ENCODE measurements around the gene COG3. TPM values are rescaled to one million over a fixed set of nuclear protein-coding genes. Genes with fewer than 3 reads are reported as not detected.

COG3 gene
- total RNA-seq, 1 donor from 2014 or later: 19.1 TPM

- Mint-ChIP-seq H3K36me3 (ENCODE audit: low read depth) (peaks cover 20% of the 10 kb centered on the region), H3K27ac (ENCODE audit: unreplicated experiment) (no peak overlapping the region), H3K9me3 (no peaks in the 10 kb centered on the region), H3K4me1 (peaks cover 6% of the 10 kb centered on the region), H3K4me3 (no peak overlapping the region), H3K27me3 (ENCODE audit: low read depth) (no peaks in the 10 kb centered on the region)
- no peak for DNase-seq (ENCODE audit: low read depth, low spot score)
- TF ChIP-seq, protein P1, sequence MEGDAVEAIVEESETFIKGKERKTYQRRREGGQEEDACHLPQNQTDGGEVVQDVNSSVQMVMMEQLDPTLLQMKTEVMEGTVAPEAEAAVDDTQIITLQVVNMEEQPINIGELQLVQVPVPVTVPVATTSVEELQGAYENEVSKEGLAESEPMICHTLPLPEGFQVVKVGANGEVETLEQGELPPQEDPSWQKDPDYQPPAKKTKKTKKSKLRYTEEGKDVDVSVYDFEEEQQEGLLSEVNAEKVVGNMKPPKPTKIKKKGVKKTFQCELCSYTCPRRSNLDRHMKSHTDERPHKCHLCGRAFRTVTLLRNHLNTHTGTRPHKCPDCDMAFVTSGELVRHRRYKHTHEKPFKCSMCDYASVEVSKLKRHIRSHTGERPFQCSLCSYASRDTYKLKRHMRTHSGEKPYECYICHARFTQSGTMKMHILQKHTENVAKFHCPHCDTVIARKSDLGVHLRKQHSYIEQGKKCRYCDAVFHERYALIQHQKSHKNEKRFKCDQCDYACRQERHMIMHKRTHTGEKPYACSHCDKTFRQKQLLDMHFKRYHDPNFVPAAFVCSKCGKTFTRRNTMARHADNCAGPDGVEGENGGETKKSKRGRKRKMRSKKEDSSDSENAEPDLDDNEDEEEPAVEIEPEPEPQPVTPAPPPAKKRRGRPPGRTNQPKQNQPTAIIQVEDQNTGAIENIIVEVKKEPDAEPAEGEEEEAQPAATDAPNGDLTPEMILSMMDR (conservative IDR thresholded peaks at IDR 0.05): no peak
Measured at GRCh38 chr13:45516757-45517156, 52.0 kb downstream of the COG3 start.

DNA sequence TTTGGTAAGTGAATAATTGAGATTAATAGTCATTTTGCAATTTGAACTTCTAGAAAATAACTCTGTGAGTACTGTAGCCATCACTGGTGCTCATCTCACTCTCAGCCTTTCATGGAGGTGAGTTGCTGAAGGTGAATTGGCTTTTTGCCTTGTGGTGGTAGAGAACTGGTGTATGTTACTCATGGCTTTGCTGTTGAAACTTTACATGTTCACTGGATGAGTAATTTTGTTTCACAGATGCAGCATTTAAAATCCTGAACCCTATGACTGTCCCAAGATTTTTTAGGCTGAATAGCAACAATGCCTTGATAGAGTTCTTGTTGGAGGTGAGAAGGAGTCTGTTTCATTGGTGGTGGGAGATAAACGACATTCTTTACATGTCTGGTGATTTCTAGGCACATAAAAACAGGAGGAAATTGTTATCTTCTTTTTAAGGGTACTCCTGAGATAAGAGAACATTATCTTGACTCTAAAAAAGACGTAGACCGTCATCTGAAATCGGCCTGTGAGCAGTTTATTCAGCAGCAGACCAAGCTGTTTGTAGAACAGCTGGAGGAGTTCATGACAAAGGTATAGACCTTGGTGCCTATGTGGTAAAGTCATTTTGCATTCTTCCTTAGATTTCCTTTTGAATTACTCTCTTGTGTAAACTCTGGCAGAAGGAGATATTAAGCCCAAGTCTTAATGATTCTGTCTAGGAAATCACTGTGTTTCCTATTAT, 53.9 kb downstream of the COG3 start:
- Mint-ChIP-seq H3K4me3 (no peak overlapping the region), H3K4me1 (peaks cover 15% of the 10 kb centered on the region), H3K27me3 (ENCODE audit: low read depth) (no peaks in the 10 kb centered on the region), H3K9me3 (no peaks in the 10 kb centered on the region), H3K27ac (ENCODE audit: unreplicated experiment) (no peak overlapping the region), H3K36me3 (ENCODE audit: low read depth) (peaks cover 20% of the 10 kb centered on the region)
- DNase-seq (ENCODE audit: low read depth, low spot score): no peak
- TF ChIP-seq, protein P1 (conservative IDR thresholded peaks at IDR 0.05): no peak

DNA sequence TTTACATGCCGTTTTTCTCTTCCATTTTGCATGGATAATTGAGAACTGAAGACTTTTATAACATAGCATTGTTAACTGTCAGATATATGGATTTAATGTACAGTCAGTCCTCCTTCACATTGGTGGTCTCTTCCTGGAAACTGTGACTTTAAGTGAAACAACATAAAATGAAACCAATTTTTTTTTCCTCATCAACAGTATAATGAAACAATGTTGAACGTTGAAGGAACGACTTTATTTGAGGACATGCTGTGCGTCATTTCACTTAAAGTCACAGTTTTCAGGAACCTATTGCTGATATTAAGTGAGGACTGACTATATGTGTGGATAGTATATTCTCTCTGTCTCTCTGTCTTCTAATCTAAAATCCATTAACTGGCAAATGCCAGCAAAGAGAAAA, 54.8 kb downstream of the COG3 start:
- H3K4me3 Mint-ChIP-seq: no peak overlapping the region
- H3K9me3 Mint-ChIP-seq: no peaks in the 10 kb centered on the region
- TF ChIP-seq, protein P1 (conservative IDR thresholded peaks at IDR 0.05): no peak
- no peak for DNase-seq (ENCODE audit: low read depth, low spot score)
- peaks cover 20% of the 10 kb centered on the region for H3K36me3 Mint-ChIP-seq (ENCODE audit: low read depth)
- H3K27me3 Mint-ChIP-seq (ENCODE audit: low read depth): no peaks in the 10 kb centered on the region
- peaks cover 18% of the 10 kb centered on the region for H3K4me1 Mint-ChIP-seq
- H3K27ac Mint-ChIP-seq (ENCODE audit: unreplicated experiment): no peak overlapping the region

DNA sequence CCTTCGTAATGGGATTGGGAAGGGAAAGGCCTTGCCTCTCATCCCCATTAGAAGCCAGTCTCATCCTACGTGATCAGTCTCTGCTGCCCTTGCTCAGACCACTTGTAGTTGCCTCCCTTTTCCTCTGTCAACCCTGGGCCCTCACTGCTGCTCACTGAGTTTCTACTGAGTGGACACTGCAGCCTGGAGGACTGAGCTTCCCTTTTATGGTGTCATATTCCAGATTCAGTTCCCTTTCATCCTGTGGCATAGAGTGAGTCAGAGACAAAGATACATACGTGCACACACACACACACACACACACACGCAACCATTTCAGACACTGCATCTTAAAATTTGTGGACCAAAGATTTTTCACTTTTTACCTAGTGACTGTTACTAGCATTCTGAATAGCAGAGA, 56.6 kb downstream of the COG3 start:
- Mint-ChIP-seq H3K36me3 (ENCODE audit: low read depth) (peaks cover 27% of the 10 kb centered on the region), H3K27ac (ENCODE audit: unreplicated experiment) (no peak overlapping the region), H3K4me3 (no peak overlapping the region), H3K9me3 (no peaks in the 10 kb centered on the region), H3K27me3 (ENCODE audit: low read depth) (no peaks in the 10 kb centered on the region), H3K4me1 (peaks cover 18% of the 10 kb centered on the region)
- TF ChIP-seq, protein P1 (conservative IDR thresholded peaks at IDR 0.05): no peak
- DNase-seq (ENCODE audit: low read depth, low spot score): no peak

DNA sequence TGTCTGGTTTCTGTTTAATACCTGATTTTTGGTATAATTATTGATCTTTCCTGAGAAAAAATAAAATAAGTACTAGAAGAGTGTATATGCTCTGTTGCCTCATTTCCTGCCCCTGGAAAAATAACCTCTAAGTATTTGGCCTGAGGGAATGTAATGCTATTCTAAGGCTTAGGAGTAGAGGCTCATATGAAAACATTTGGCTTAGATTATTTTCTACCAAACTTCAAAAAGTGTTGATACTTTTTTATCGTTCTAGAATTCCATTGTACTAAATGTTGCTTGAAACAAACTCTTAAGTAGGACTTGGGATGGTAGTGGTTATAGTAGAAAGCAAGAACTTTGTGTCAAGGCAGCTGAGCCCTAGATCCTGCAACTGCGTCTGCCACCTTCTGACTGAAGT, 57.8 kb downstream of the COG3 start:
- no peak for DNase-seq (ENCODE audit: low read depth, low spot score)
- H3K27ac Mint-ChIP-seq (ENCODE audit: unreplicated experiment): no peak overlapping the region
- TF ChIP-seq, protein P1 (conservative IDR thresholded peaks at IDR 0.05): no peak
- peaks cover 23% of the 10 kb centered on the region for H3K4me1 Mint-ChIP-seq
- H3K9me3 Mint-ChIP-seq: no peaks in the 10 kb centered on the region
- no peak overlapping the region for H3K4me3 Mint-ChIP-seq
- peaks cover 27% of the 10 kb centered on the region for H3K36me3 Mint-ChIP-seq (ENCODE audit: low read depth)
- H3K27me3 Mint-ChIP-seq (ENCODE audit: low read depth): no peaks in the 10 kb centered on the region

Measured in neural crest cell (in vitro differentiated cells).